GM12891 (cell line): ENCODE measurements around the gene KCTD8.

Experiments used
- DNase-seq: peaks from one replicate; pipeline ENCODE4 v3.0.0; 2011; ENCODE audit warnings: low spot score; ENCODE audit not compliant: insufficient read length
- FAIRE-seq: peaks from 2 replicates; lab custom pipeline; 2011; peaks lifted over from hg19 to GRCh38; lab: Jason Lieb, UNC
- PAX5 ChIP-seq: IDR thresholded peaks from 2 replicates; pipeline ENCODE4 v1.6.1; 2011; ENCODE audit warnings: low read length, moderate library complexity, mild to moderate bottlenecking; ENCODE audit not compliant: insufficient read depth, severe bottlenecking
- POLR2A ChIP-seq: IDR thresholded peaks from 2 replicates; pipeline ENCODE4 v1.6.1; 2011; ENCODE audit warnings: low read depth, low read length, control low read depth
- POLR2AphosphoS5 ChIP-seq: IDR thresholded peaks from 2 replicates; pipeline ENCODE4 v1.6.1; 2011; ENCODE audit warnings: low read depth, low read length, control low read depth
- POU2F2 ChIP-seq: IDR thresholded peaks from 2 replicates; pipeline ENCODE4 v1.6.1; 2011; ENCODE audit warnings: low read depth, mild to moderate bottlenecking, control low read depth, low read length, moderate library complexity
- SPI1 ChIP-seq: IDR thresholded peaks from 2 replicates; pipeline ENCODE4 v1.6.1; 2011; ENCODE audit warnings: low read depth, low read length, control low read depth
- TAF1 ChIP-seq: IDR thresholded peaks from 2 replicates; pipeline ENCODE4 v1.6.1; 2011; ENCODE audit warnings: low read depth, low read length, control low read depth

Gene KCTD8

DNA sequence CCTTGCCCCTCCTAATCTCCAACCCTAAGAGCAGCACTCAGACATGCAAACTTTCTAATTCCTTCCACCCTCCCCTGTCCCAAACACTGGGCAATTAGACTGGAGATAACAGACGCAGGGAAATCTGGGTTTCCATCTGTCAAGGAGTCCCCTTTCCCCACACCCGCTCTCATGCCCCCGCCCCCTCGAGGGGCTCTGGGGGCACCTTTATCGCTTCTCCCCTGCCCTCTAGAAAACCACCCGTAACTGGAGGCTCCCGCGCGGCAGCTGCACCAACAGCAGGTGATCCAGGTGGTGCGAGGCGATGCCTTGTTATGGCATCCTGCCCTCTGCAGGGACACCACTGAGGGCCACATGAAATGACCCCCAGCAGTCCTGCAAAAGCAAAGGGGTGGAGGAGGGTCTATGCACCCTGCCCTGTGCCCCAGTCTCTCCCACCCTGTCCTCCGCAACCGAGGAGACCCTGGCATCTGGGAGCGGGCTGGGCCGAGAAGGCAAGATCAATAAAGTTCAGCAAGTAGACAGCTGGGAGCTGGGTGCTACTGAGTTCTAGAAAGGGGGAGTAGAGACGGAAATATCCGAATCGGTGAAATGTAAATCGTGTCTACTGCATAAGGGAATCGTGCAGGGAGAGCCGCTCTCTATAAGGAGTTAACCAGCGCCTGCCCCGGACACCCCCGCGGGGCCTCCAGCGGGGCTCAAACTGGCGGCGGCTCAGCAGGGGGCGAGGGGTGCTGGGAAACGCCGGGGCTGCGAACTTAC lies 1.6 kb downstream of the KCTD8 start:
- DNase-seq (no peak), FAIRE-seq (no peak)
- no peak for TF ChIP-seq TAF1
- no peak for TF ChIP-seq POU2F2
- no peak for TF ChIP-seq POLR2AphosphoS5
- TF ChIP-seq PAX5 = no peak
- no peak for TF ChIP-seq SPI1
- no peak for TF ChIP-seq POLR2A

DNA sequence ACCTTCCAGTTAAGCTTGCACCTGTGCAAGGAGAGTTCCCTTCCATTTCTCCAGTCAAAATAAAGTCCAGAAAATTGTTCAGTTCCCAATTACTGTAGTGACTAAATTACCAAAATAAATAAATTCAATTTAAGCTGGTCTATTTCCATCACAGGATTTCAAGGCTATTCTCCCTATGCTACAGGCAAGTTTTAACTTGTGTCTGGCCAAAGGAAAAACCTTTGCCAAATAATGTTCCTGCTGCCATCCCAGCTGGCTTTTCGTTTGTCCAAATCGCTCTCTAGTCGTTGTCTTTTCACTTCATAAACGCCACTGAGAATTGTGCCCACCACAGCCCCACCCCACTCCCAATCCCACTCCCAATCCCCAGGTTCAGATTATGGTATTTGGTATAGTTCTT lies 2.4 kb downstream of the KCTD8 start:
- TF ChIP-seq POLR2A = no peak
- FAIRE-seq (no peak), DNase-seq (no peak)

DNA sequence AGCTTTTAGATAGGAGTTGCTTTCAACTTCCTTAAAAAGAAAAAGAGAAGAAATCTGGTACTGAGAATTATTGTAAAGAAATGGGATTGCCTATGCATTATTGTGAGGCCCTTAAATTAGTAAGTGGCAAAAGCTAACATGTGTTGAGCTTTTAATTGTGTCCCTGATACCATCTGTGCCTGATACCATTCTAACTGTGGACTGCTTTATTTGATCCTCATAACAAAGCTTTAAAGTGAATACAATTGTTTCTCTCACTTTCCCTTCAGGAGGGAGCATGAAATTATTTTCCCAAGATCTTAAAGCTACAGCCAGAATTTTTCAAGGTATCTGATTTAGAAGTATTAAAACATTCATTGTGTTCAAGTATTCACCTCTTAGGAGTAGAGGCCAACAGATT lies 9.9 kb downstream of the KCTD8 start:
- DNase-seq (no peak), FAIRE-seq (no peak)
- TF ChIP-seq SPI1 (no peak), TAF1 (no peak), POLR2A (no peak), PAX5 (no peak), POLR2AphosphoS5 (no peak), POU2F2 (no peak)

DNA sequence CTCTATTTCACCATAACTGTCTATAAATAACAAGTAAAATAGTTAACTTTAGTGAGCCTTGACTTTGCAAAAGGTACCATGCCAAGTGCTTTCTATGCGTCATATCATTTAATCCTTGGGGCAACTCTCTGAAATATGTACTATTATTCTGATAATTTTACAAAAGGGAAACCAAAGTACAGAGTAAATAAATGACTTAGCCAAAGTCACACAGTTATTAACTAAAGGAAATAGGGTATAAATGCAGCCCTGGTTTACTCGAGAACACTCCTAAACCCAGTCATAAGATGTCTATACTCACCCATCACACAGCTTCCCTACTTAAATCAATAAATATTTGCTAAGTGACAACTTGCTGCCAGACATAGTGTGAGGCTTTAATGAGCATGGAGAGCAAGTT lies 14.4 kb downstream of the KCTD8 start:
- FAIRE-seq = no peak
- TF ChIP-seq POLR2A (no peak), SPI1 (no peak), POLR2AphosphoS5 (no peak), PAX5 (no peak), POU2F2 (no peak), TAF1 (no peak)
- DNase-seq = no peak

DNA sequence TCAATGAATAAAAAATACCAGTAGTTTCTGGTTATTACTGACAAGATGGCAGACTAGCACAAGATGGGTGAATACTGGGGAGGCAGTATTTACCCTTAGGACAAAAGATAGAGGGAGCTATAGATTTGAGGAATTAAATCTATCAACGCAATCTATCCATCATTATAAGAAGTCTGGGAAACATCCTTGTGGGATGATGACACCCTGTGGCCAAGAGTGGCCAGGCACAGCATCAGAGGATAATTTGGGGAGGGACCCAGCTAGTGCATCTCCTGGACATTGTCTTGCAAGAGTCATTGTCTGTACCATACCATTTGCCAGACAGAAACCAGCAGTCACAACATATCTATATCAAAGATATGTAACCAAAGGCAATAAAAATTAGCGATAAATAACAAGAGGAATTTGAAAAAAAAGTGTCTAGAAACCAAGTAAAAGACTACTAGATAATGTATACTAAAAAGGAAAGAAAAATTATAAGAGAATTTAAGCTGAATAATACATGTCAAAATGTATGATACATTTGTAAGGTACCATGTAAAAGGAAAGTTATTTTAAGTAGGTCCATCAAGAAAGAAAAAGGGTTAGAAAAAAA lies 22.9 kb downstream of the KCTD8 start:
- FAIRE-seq (no peak), DNase-seq (no peak)
- TF ChIP-seq POLR2AphosphoS5 (no peak), PAX5 (no peak), TAF1 (no peak), POLR2A (no peak), POU2F2 (no peak), SPI1 (no peak)

DNA sequence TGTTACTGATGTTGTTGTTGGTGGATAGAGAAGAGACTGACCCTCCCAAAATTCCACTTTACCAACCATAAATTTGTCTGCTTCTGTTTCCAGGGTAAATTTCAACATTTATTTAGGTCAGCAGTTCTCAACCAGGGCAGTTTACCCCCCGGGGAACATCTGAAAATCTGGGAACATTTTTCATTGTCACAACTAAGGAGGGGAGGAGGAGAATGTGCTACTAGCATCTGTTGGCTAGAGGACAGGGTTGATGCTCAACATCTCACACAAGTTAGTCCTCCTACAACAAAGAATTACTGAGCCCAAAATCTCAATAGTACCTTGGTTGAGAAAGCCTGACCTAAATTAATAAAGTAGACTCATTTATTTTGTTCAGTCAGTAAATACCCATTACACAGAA lies 25.7 kb downstream of the KCTD8 start:
- DNase-seq (no peak), FAIRE-seq (no peak)
- TF ChIP-seq PAX5 = no peak
- no peak for TF ChIP-seq POLR2AphosphoS5
- TF ChIP-seq POLR2A = no peak
- TF ChIP-seq POU2F2 = no peak
- no peak for TF ChIP-seq TAF1
- TF ChIP-seq SPI1 = no peak

DNA sequence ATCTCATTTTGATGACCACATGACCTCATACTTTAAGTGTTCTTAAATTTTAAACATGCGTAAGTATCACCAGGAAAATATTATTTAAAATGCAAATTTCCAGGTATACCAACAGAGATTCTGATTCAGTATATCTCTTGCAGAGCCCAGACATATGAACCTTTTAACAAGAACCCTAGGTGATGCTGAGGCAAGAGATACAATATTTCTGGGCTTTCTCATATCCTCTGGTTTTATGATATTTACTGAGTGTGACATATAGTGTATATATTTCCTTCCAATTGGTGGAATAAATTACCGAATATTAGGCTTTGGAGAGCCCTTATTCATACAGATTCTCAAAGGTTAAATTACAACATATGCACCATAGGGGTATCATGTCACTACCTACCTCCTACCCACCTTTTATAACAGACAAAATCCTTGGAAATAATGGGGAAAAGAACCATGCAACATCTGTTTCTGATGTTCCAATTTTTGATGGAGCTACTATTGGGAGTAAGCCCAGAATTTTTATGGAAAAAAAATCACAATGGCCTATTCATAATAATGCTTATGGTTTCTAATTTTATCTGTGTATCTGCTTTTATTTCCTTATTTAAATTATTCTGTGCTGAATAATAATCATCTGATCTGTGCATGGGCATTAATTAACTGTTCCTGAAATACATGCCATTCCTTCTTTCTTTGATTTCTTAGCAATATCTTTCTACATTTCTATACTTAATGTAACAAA lies 27.1 kb downstream of the KCTD8 start:
- no peak for FAIRE-seq
- no peak for DNase-seq
- TF ChIP-seq SPI1 = no peak
- no peak for TF ChIP-seq POLR2A
- TF ChIP-seq TAF1 = no peak
- TF ChIP-seq POLR2AphosphoS5 = no peak
- no peak for TF ChIP-seq POU2F2
- no peak for TF ChIP-seq PAX5

DNA sequence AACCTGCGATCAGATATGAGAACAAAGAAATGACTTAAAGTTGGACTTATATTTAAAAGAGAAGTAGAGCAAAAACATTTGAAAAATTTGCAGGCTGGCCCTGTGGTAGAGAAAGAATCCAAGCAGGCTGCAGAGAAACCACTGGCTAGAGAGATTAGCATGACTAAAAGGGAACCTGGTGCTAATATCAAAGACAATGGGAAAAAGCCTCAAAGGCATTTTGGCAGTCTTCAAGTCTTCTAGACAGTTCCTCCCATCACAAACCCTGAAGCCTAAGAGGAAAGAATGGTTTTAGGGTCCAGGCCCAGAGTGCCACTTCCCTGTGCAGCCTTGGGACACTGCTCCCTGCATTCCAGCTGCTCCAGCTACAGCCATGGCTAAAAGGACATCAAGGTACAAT lies 33.4 kb downstream of the KCTD8 start:
- no peak for DNase-seq
- FAIRE-seq = no peak
- no peak for TF ChIP-seq POLR2A
- no peak for TF ChIP-seq POLR2AphosphoS5
- TF ChIP-seq PAX5 = no peak
- TF ChIP-seq TAF1 = no peak
- no peak for TF ChIP-seq SPI1

DNA sequence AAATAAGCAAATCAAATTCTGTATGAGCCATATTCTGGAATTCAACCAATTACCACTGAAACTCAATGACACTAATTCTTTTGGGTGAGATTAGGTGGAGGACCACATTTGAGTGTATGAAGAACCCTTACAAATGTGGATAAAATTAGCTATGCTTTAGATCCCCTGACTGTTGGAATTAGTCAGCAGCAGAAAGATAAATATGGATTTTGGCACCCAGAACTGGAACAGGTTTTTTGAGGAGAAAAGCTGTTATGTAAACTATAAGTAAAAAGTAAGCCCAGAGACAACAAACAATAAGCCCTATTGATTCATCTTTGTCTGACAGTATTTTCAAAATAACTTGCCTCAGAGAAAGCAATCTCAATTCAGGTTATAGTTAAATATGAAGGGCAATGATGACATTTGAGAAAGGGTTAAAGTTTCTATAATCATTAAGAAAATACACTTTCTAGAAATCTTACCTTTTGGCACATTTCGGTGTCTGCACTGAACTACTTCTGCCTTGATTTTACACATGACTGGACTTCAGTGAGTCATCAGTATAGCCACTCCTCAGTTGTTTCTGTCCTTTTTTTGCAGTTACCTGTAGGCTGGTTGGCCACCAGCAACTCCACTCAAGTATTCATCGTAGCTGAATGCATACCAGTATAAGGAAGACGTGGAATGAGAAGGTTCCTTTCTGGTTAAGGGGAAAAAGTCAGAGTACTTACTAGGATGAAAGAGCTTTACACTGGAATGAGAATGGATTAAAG lies 80.0 kb downstream of the KCTD8 start:
- no peak for FAIRE-seq
- DNase-seq = no peak
- no peak for TF ChIP-seq POU2F2

DNA sequence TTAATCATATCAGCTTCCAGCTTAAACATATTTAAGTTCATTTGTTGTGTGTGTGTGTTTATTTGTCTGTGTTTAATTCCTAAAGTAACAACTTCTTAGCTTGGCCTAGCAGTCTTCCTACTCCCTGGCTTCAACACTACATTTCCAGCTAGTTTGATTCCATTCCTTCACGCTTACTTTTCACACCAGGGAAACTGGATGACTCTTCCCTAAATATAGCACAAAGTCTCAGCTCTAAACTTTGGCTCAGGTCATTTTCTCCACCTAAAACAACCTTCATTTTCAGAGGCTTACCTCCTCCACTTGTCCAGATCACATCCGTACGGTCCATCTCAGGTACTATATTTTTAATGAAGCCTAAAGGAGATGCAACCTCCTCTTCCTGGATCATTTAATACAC lies 94.4 kb downstream of the KCTD8 start:
- no peak for FAIRE-seq
- TF ChIP-seq POLR2AphosphoS5 (no peak), TAF1 (no peak), SPI1 (no peak), POU2F2 (no peak), PAX5 (no peak), POLR2A (no peak)
- no peak for DNase-seq
